B cell (primary cell): ENCODE results near the gene ANKRD52. TPM values are rescaled to one million over a fixed set of nuclear protein-coding genes. Genes with fewer than 3 reads are reported as not detected.
A peak's percentile ranks its signal among the peaks of the same experiment; 100 is the strongest.

Source experiments
- ATAC-seq: fragments of 200-7000 bp; cut with Tn5 transposase; one replicate; pipeline ENCODE4 v1.10.0; 2021; ENCODE audit warnings: low read depth, mild to moderate bottlenecking, moderate number of reproducible peaks, moderate library complexity
- CTCF ChIA-PET: fragments of 350-600 bp; sonication (Branson Sonifier 250); formaldehyde crosslinking; loops from one replicate; lab custom pipeline; 2021; ENCODE audit warnings: antibody characterized with exemption, inconsistent platforms; lab: Charles Lee
- POLR2A ChIA-PET: fragments of 350-600 bp; sonication (Branson Sonifier 250); formaldehyde crosslinking; loops from one replicate; lab custom pipeline; 2021; ENCODE audit warnings: antibody characterized with exemption; lab: Charles Lee
- DNase-seq: peaks from one replicate; pipeline ENCODE4 v3.0.0; 2013
- H2AFZ ChIP-seq: 2 replicates; pipeline ENCODE4 v1.6.1; 2012; ENCODE audit warnings: mild to moderate bottlenecking, low read depth, low read length; ENCODE audit not compliant: insufficient read depth, poor library complexity, severe bottlenecking
- H3K27ac ChIP-seq, 2 donors: 1 replicate in 1 of 2; 2 replicates in 1 of 2; pipeline ENCODE4 v1.5.1; 2012 to 2013; ENCODE audit warnings: low read length in 2 of 2, mild to moderate bottlenecking in 2 of 2, moderate library complexity in 1 of 2
- H3K27me3 ChIP-seq, 4 experiments: fragments of 200-600 bp in 1 of 4; sonication (generic) in 1 of 4; replicated peaks in 1 of 4; 1 replicate in 2 of 4; 2 replicates in 2 of 4; pipeline versions ENCODE4 v1.6.1 to v1.7.0; 2013 to 2016; ENCODE audit warnings: low read length in 3 of 4, mild to moderate bottlenecking in 2 of 4, mixed read lengths in 1 of 4, moderate library complexity in 1 of 4; ENCODE audit not compliant: insufficient read depth in 4 of 4, control insufficient read depth in 3 of 4; ENCODE audit errors: control extremely low read depth in 1 of 4
- H3K36me3 ChIP-seq, 2 experiments: replicated peaks in 1 of 2; 1 replicate in 1 of 2; 2 replicates in 1 of 2; pipeline versions ENCODE4 v1.6.1 to v1.7.1; 2013; ENCODE audit warnings: low read length in 1 of 2; ENCODE audit not compliant: insufficient read depth in 2 of 2, control insufficient read depth in 1 of 2; ENCODE audit errors: control extremely low read depth in 1 of 2, extremely low read depth in 1 of 2
- H3K4me1 ChIP-seq, 2 donors: fragments of 200-600 bp in 1 of 2; sonication (generic) in 1 of 2; 1 replicate in 1 of 2; 2 replicates in 1 of 2; pipeline versions ENCODE4 v1.5.1 to v1.6.1; 2013 to 2017; ENCODE audit warnings: low read length in 2 of 2; ENCODE audit not compliant: control insufficient read depth in 2 of 2, insufficient read depth in 2 of 2
- H3K4me2 ChIP-seq: replicated peaks from 2 replicates; pipeline ENCODE3; 2012; ENCODE audit warnings: mild to moderate bottlenecking, low read depth, low read length; ENCODE audit not compliant: poor library complexity, severe bottlenecking
- H3K4me3 ChIP-seq, 5 experiments: fragments of 200-600 bp in 1 of 5; sonication (generic) in 1 of 5; 1 replicate in 3 of 5; 2 replicates in 2 of 5; pipeline versions ENCODE4 v1.5.1 to v1.7.0; 2011 to 2016; ENCODE audit warnings: low read length in 4 of 5, mild to moderate bottlenecking in 4 of 5, low read depth in 2 of 5, control low read depth in 1 of 5, moderate library complexity in 1 of 5; ENCODE audit not compliant: insufficient read depth in 1 of 5; ENCODE audit errors: control extremely low read depth in 1 of 5, extremely low read depth in 1 of 5
- H3K79me2 ChIP-seq: fragments of 200-600 bp; sonication (generic); one replicate; pipeline ENCODE4 v1.6.0; 2016; ENCODE audit warnings: low read length; ENCODE audit not compliant: control insufficient read depth, insufficient read depth
- H3K9ac ChIP-seq: fragments of 200-600 bp; sonication (generic); 2 replicates; pipeline ENCODE4 v1.6.1; 2017; ENCODE audit warnings: mild to moderate bottlenecking, low read length, moderate library complexity
- H3K9me3 ChIP-seq, 3 donors: one replicate each; pipeline versions ENCODE4 v1.6.1 to v1.7.1; 2013; ENCODE audit warnings: low read length in 2 of 3; ENCODE audit not compliant: control insufficient read depth in 2 of 3, insufficient read depth in 1 of 3; ENCODE audit errors: control extremely low read depth in 1 of 3
- H4K20me1 ChIP-seq: 2 replicates; pipeline ENCODE4 v1.6.0; 2012; ENCODE audit warnings: mild to moderate bottlenecking, low read length; ENCODE audit not compliant: insufficient read depth, control insufficient read depth, poor library complexity, severe bottlenecking
- H3K27ac Mint-ChIP-seq: one replicate; pipeline ENCODE4 v1.8.0; 2021; ENCODE audit warnings: mixed read lengths
- H3K27me3 Mint-ChIP-seq: one replicate; pipeline ENCODE4 v1.8.0; 2021; ENCODE audit warnings: mixed read lengths
- H3K4me1 Mint-ChIP-seq: one replicate; pipeline ENCODE4 v1.8.0; 2021; ENCODE audit warnings: mixed read lengths
- H3K4me3 Mint-ChIP-seq: one replicate; pipeline ENCODE4 v1.8.0; 2021; ENCODE audit warnings: mixed read lengths
- H3K9me3 Mint-ChIP-seq: one replicate; pipeline ENCODE4 v1.8.0; 2022; ENCODE audit warnings: mixed read lengths; ENCODE audit not compliant: insufficient read depth
- CTCF ChIP-seq: fragments of 200-600 bp; IDR thresholded peaks from one replicate; pipeline ENCODE4 v1.8.0; 2022; ENCODE audit warnings: antibody characterized with exemption, mild to moderate bottlenecking
- EZH2 ChIP-seq: IDR thresholded peaks from 2 replicates; pipeline ENCODE4 v1.6.1; 2012; ENCODE audit warnings: borderline replicate concordance, low read depth, mild to moderate bottlenecking, moderate library complexity, low read length; ENCODE audit not compliant: insufficient read depth, poor library complexity, severe bottlenecking
- WGBS: methylation state at CpG from one replicate; pipeline ENCODE4 v1.1.5; 2013; ENCODE audit warnings: missing lambda C conversion rate; ENCODE audit not compliant: insufficient coverage; 5-methylcytosine and 5-hydroxymethylcytosine counted together
- intact Hi-C: fragments of 100-400 bp; cut with micrococcal nuclease; formaldehyde crosslinking; loops from one replicate; pipeline ENCODE4 v1.10.0; 2022
- polyA plus RNA-seq: library from polyadenylated mRNA; depleted of rRNA; stranded (reverse); fragments of >200 nt; gene quantifications from 2 replicates; pipeline ENCODE4 v1.2.3, GENCODE V29; 2012
- total RNA-seq, 2 donors: library from RNA; stranded (reverse); fragments of 120-200 nt in 1 of 2; gene quantifications; 1 replicate in 1 of 2; 2 replicates in 1 of 2; pipeline versions ENCODE4 v1.2.3 to v1.2.4, GENCODE V29; 2013 to 2022

ANKRD52 gene
- total and polyA plus RNA-seq, 2 donors (not counting 1 experiment from before 2014, with no cell fraction given): 17.9 to 46.5 TPM

GRCh38 chr12:56224954-56225353, 33.2 kb downstream of the ANKRD52 start:
- Mint-ChIP-seq H3K4me1 (peaks cover 43% of the 10 kb centered on the region), H3K27me3 (no peaks in the 10 kb centered on the region), H3K4me3 (peak overlapping the region; percentile 100), H3K27ac (peak overlapping the region; percentile 87), H3K9me3 (no peaks in the 10 kb centered on the region)
- TF ChIP-seq EZH2: no peak
- no peak for TF ChIP-seq CTCF
- peak overlapping the region; percentile 53 to 79 for H3K27ac ChIP-seq
- peaks cover 22 to 40% of the 10 kb centered on the region in 2 donors for H3K4me1 ChIP-seq
- H2AFZ ChIP-seq: peak overlapping the region; percentile 90
- intact Hi-C loops: loop anchor here (1.0 kb wide), 8 partner anchors 19 to 239 kb away; partner anchors contain the start of genes ANKRD52, COQ10A and CS
- peaks cover 27% of the 10 kb centered on the region for H3K79me2 ChIP-seq
- H3K9me3 ChIP-seq: no peaks in the 10 kb centered on the region
- POLR2A ChIA-PET: no interaction called here
- no peaks in the 10 kb centered on the region for H3K27me3 ChIP-seq
- CTCF ChIA-PET: interaction anchor here (1.8 to 4.1 kb wide), 2 partner anchors 18 to 35 kb away, joined by 5 to 30 read pairs; partner anchors contain the start of gene SMARCC2
- peak overlapping the region in 3 of 5 experiments; percentile 60 to 70 (median 62) for H3K4me3 ChIP-seq
- no peak for ATAC-seq
- DNase-seq: no peak
- H3K4me2 ChIP-seq: peak overlapping the region; percentile 82
- WGBS: 88% methylated on average over 5 of the region's 11 CpGs
- H4K20me1 ChIP-seq: peaks cover 8% of the 10 kb centered on the region
- H3K36me3 ChIP-seq: peaks cover 0 to 2% of the 10 kb centered on the region in 2 experiments
- H3K9ac ChIP-seq: peak overlapping the region; percentile 68

GRCh38 chr12:56224102-56224701, 34.0 kb downstream of the ANKRD52 start, which contains the start of gene NABP2:
TSS of gene NABP2 (plus strand) at chr12:56224342. CDS start at chr12:56224857, 515 bp downstream.
- Histone ChIP-seq H3K79me2 (peaks cover 35% of the 10 kb centered on the region), H3K36me3 (peaks cover 0 to 1% of the 10 kb centered on the region in 2 experiments), H3K4me3 (peak within 1 kb of the TSS; percentile 41 to 71 (median 62)), H4K20me1 (peaks cover 8% of the 10 kb centered on the region), H3K27me3 (no peaks in the 10 kb centered on the region), H3K27ac (peak within 1 kb of the TSS; percentile 53 to 79), H3K4me1 (peaks cover 26 to 48% of the 10 kb centered on the region in 2 donors), H3K4me2 (peak within 1 kb of the TSS; percentile 82), H3K9me3 (no peaks in the 10 kb centered on the region), H2AFZ (peak within 1 kb of the TSS; percentile 90), H3K9ac (peak within 1 kb of the TSS; percentile 68)
- ATAC-seq (peak; percentile 72), DNase-seq (peak; percentile 94)
- H3K27ac Mint-ChIP-seq: peak within 1 kb of the TSS; percentile 87
- H3K27me3 Mint-ChIP-seq: no peaks in the 10 kb centered on the region
- H3K4me3 Mint-ChIP-seq: peak within 1 kb of the TSS; percentile 100
- peaks cover 47% of the 10 kb centered on the region for H3K4me1 Mint-ChIP-seq
- CTCF ChIA-PET: interaction anchor here (3.9 to 4.6 kb wide), 4 partner anchors 18 to 105 kb away, joined by 27 to 126 read pairs (median 51); partner anchors contain the start of genes SMARCC2 and ZC3H10
- no peak for TF ChIP-seq EZH2
- peak; percentile 93 for TF ChIP-seq CTCF
- intact Hi-C loops: loop anchor here (1.0 kb wide), 8 partner anchors 18 to 240 kb away; partner anchors contain the start of genes ANKRD52, COQ10A and CS
- POLR2A ChIA-PET: no interaction called here
- H3K9me3 Mint-ChIP-seq: no peaks in the 10 kb centered on the region
- 1% methylated on average over 37 of the region's 41 CpGs for WGBS
